ENCODE data around the gene DRD2. TPM values are rescaled to one million over a fixed set of nuclear protein-coding genes. Genes with fewer than 3 reads are reported as not detected.

Gene DRD2
- total RNA-seq, 1 experiment from 2014 or later, result 0.44 TPM

GRCh38 chr11:113365895-113366294 lies 109.3 kb downstream of the DRD2 start:
- Histone ChIP-seq H4K8ac (replicated peaks; ENCODE audit: insufficient read length, low read depth, low read length) (no peak overlapping the region), H2BK20ac (ENCODE audit: low read depth, low read length, poor library complexity, severe bottlenecking) (no peak overlapping the region), H2BK15ac (ENCODE audit: low read depth, low read length) (no peak overlapping the region), H3K27me3 (ENCODE audit: insufficient read depth, low read length) (no peaks in the 10 kb centered on the region), H4K20me1 (ENCODE audit: control insufficient read depth, insufficient read depth, insufficient read length) (no peaks in the 10 kb centered on the region), H3K4ac (ENCODE audit: low read depth, low read length) (no peak overlapping the region), H3K27ac (ENCODE audit: insufficient read length, low read depth, low read length) (no peak overlapping the region), H4K91ac (ENCODE audit: insufficient read length, low read depth, low read length) (no peak overlapping the region), H4K5ac (ENCODE audit: insufficient read length, low read depth, low read length) (no peak overlapping the region), H3K56ac (ENCODE audit: insufficient read length, low read depth, low read length) (no peak overlapping the region), H3K23ac (ENCODE audit: insufficient read length, low read depth, low read length) (no peak overlapping the region), H2BK5ac (ENCODE audit: insufficient read length, low read length) (no peak overlapping the region), H2AK5ac (ENCODE audit: insufficient read length, low read length) (no peak overlapping the region), H3K14ac (ENCODE audit: insufficient read depth, low read length) (no peak overlapping the region), H3K9me3 (ENCODE audit: control insufficient read depth, low read depth, low read length) (no peaks in the 10 kb centered on the region), H3K18ac (ENCODE audit: insufficient read length, low read depth, low read length) (no peak overlapping the region), H3K79me1 (ENCODE audit: insufficient read depth, low read depth, low read length, poor library complexity, severe bottlenecking) (no peaks in the 10 kb centered on the region), H2BK120ac (ENCODE audit: low read depth, low read length, poor library complexity, severe bottlenecking) (no peak overlapping the region), H3K4me1 (ENCODE audit: insufficient read depth, low read length) (peaks cover 3% of the 10 kb centered on the region; the same call in 1 of the 2 replicates), H3K9ac (ENCODE audit: extremely low read depth, insufficient read length, low read length) (no peak overlapping the region), H3T11ph (ENCODE audit: low read length) (no peak overlapping the region), H3K23me2 (ENCODE audit: insufficient read length, low read depth, low read length, poor library complexity, severe bottlenecking) (no peaks in the 10 kb centered on the region), H3K79me2 (ENCODE audit: insufficient read depth, low read length) (no peaks in the 10 kb centered on the region), H3K4me2 (ENCODE audit: insufficient read depth, insufficient read length, low read length) (no peak overlapping the region), H2BK12ac (ENCODE audit: insufficient read length, low read depth, low read length) (no peak overlapping the region), H2AFZ (ENCODE audit: low read length) (no peak overlapping the region)
- Mint-ChIP-seq H3K27ac (no peak overlapping the region), H3K4me1 (peaks cover 17 to 21% of the 10 kb centered on the region in 2 experiments), H3K27me3 (ENCODE audit: low read depth) (no peaks in the 10 kb centered on the region), H3K4me3 (no peak overlapping the region), H3K36me3 (ENCODE audit: insufficient read depth in 1 of 3, low read depth in 3 of 3) (no peaks in the 10 kb centered on the region), H3K9me3 (no peaks in the 10 kb centered on the region)
- DNase-seq, result no peak
- no CpG with 5 or more reads among the region's 5 CpGs for WGBS (ENCODE audit: extremely low coverage, insufficient read length, low lambda C conversion rate)
- TF ChIP-seq, protein P1, sequence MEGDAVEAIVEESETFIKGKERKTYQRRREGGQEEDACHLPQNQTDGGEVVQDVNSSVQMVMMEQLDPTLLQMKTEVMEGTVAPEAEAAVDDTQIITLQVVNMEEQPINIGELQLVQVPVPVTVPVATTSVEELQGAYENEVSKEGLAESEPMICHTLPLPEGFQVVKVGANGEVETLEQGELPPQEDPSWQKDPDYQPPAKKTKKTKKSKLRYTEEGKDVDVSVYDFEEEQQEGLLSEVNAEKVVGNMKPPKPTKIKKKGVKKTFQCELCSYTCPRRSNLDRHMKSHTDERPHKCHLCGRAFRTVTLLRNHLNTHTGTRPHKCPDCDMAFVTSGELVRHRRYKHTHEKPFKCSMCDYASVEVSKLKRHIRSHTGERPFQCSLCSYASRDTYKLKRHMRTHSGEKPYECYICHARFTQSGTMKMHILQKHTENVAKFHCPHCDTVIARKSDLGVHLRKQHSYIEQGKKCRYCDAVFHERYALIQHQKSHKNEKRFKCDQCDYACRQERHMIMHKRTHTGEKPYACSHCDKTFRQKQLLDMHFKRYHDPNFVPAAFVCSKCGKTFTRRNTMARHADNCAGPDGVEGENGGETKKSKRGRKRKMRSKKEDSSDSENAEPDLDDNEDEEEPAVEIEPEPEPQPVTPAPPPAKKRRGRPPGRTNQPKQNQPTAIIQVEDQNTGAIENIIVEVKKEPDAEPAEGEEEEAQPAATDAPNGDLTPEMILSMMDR (conservative IDR thresholded peaks at IDR 0.05), result no peak

All from H9 (cell line).